HUES48 (cell line): ENCODE data around the gene MPL.
A peak's percentile ranks its signal among the peaks of the same experiment; 100 is the strongest.

Experiments used
- H3K27ac ChIP-seq: one replicate; pipeline ENCODE4 v1.7.0; 2013; ENCODE audit warnings: low read depth, low read length, inconsistent platforms
- H3K27me3 ChIP-seq: 2 replicates; pipeline ENCODE4 v1.6.1; 2013; ENCODE audit warnings: mild to moderate bottlenecking, low read length; ENCODE audit not compliant: control insufficient read depth, insufficient read depth
- H3K36me3 ChIP-seq: 2 replicates; pipeline ENCODE4 v1.6.1; 2013; ENCODE audit warnings: low read length; ENCODE audit not compliant: control insufficient read depth, insufficient read depth
- H3K4me1 ChIP-seq: 2 replicates; pipeline ENCODE4 v1.6.1; 2013; ENCODE audit warnings: mild to moderate bottlenecking, low read length; ENCODE audit not compliant: control insufficient read depth, insufficient read depth
- H3K4me3 ChIP-seq: 2 replicates; pipeline ENCODE4 v1.5.1; 2013; ENCODE audit warnings: mild to moderate bottlenecking, low read depth, low read length
- H3K9ac ChIP-seq: 2 replicates; pipeline ENCODE4 v1.6.1; 2013; ENCODE audit warnings: mild to moderate bottlenecking, low read depth, low read length, moderate library complexity
- H3K9me3 ChIP-seq: 2 replicates; pipeline ENCODE4 v1.6.1; 2013; ENCODE audit warnings: low read length; ENCODE audit not compliant: control insufficient read depth, insufficient read depth

Gene MPL

DNA sequence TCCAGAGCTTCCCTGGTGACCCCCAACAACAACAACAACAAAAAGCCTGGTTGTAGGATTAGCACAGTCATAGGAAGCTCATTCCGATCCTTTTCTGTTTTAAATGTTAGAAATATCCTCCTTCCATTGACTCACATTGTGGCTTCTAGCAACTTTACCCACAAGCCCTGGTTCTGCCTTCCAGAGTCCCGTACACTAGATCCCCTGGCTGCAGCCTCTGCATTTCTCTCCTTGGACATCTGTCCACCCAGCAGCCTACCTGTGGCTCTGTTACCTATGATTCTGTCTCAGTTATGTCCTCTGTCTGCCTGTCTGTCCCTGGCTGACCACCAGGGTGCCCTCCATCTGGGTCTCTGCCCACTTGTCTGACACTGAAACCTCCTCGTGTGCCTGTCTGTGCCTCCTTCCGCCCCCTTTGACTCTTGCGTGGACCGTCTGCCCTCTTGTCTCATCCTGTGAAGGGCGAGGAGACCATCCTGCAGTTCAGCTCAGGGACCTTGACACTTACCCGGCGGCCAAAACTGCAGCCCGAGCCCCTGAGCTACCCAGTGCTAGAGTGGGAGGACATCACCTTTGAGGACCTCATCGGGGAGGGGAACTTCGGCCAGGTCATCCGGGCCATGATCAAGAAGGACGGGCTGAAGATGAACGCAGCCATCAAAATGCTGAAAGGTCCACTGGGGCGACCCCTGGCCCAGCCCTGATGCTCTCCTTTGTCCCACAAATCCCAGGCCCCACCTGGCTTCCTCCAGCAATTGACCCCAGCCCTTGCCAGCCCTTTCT, 20.7 kb upstream of the MPL start:
- Histone ChIP-seq H3K9ac (no peak overlapping the region), H3K27me3 (no peaks in the 10 kb centered on the region), H3K4me3 (no peak overlapping the region), H3K36me3 (no peaks in the 10 kb centered on the region), H3K9me3 (no peaks in the 10 kb centered on the region), H3K4me1 (no peaks in the 10 kb centered on the region), H3K27ac (no peak overlapping the region)

DNA sequence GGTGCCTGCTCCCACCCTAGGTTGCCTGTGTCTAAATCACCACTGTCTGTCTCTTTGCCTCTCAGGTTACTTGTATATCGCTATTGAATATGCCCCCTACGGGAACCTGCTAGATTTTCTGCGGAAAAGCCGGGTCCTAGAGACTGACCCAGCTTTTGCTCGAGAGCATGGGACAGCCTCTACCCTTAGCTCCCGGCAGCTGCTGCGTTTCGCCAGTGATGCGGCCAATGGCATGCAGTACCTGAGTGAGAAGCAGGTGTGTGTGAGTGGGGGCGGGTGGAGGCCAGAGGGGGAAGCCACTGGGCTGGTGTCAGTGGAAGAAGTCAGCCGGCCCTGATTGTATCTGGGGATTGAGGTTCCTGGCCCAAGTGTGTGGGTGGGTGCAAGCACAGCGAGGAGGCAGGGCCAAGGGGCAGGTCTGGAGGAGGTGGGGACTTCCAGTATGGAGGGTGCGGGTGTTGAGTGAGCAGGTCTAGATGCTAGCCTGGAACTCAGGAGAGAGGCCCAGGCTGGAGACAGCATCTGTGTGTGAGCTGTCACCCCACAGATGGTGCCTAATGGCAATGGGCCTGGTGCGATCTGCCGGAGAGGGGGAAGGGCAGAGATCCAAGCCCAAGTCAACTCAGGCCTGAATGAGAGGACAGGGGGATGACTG, 19.7 kb upstream of the MPL start:
- Histone ChIP-seq H3K4me3 (no peak overlapping the region), H3K9me3 (no peaks in the 10 kb centered on the region), H3K9ac (no peak overlapping the region)

DNA sequence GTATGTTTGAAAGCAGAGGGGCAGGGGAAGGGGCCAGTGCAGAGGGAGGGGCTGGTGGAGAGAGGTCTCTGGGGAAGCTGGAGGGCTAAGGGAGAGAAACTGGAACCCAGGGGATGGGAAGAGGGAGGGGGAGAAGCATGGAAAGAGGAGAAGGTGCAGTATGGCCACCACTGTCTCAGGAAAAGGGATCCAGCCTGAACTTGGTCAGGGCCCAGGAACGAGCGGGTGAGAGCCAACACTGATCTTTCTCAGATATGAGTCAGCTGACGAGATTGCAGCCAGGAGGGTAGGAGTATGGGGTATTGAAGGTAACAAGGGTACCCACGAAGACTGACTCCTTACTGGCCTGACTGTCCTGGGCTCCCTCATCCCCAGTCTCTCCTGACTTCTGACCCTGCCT, 18.8 kb upstream of the MPL start:
- H3K27me3 ChIP-seq, result no peaks in the 10 kb centered on the region
- no peak overlapping the region for H3K9ac ChIP-seq
- H3K4me1 ChIP-seq, result no peaks in the 10 kb centered on the region
- H3K4me3 ChIP-seq, result no peak overlapping the region
- no peaks in the 10 kb centered on the region for H3K9me3 ChIP-seq
- H3K27ac ChIP-seq, result no peak overlapping the region
- no peaks in the 10 kb centered on the region for H3K36me3 ChIP-seq

More for the DNA sequence above, 19.7 kb upstream of the MPL start:
- Histone ChIP-seq H3K27ac (no peak overlapping the region), H3K27me3 (no peaks in the 10 kb centered on the region), H3K36me3 (no peaks in the 10 kb centered on the region), H3K4me1 (no peaks in the 10 kb centered on the region)

DNA sequence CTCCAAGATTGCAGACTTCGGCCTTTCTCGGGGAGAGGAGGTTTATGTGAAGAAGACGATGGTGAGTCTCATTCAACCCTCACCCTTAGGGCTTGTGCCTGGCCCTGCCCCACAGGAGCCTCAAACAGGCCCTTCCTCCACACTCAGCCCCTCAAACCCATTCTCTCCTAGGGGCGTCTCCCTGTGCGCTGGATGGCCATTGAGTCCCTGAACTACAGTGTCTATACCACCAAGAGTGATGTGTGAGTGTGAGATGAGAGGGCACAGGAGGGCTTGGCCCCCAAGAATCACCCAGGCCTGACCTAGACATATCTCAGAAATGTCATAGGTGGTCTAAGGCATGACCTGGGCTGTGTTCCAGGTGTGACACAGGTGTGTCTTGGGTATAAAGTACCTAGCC, 18.3 kb upstream of the MPL start:
- Histone ChIP-seq H3K27me3 (no peaks in the 10 kb centered on the region), H3K9me3 (no peaks in the 10 kb centered on the region), H3K27ac (no peak overlapping the region), H3K9ac (no peak overlapping the region), H3K36me3 (no peaks in the 10 kb centered on the region), H3K4me3 (no peak overlapping the region), H3K4me1 (0 out of 2 replicates have a peak, but pooled peaks cover under 1% of the 10 kb centered on the region)

DNA sequence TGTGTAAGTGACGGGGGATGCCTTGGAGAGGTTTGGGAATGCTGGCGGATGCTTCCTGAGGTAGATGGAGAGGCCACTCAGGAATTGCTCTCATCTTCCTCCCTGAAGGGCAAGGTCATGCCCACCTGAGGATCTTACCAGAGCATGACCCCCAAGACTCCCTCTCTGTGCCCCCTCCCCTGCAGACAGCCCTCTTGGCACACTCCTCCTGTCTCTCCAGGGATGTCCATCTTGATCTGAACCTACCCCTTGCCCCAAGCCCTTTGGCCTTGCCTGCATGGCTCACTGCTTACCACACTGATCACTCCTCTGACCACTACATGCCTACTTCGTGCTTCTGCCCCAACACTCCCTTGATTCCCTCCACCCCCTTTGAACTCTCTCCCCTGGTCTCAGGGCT, 17.9 kb upstream of the MPL start:
- Histone ChIP-seq H3K36me3 (no peaks in the 10 kb centered on the region), H3K9me3 (no peaks in the 10 kb centered on the region), H3K4me1 (0 out of 2 replicates have a peak, but pooled peaks cover 5% of the 10 kb centered on the region), H3K27ac (no peak overlapping the region), H3K4me3 (no peak overlapping the region), H3K27me3 (no peaks in the 10 kb centered on the region), H3K9ac (no peak overlapping the region)

DNA sequence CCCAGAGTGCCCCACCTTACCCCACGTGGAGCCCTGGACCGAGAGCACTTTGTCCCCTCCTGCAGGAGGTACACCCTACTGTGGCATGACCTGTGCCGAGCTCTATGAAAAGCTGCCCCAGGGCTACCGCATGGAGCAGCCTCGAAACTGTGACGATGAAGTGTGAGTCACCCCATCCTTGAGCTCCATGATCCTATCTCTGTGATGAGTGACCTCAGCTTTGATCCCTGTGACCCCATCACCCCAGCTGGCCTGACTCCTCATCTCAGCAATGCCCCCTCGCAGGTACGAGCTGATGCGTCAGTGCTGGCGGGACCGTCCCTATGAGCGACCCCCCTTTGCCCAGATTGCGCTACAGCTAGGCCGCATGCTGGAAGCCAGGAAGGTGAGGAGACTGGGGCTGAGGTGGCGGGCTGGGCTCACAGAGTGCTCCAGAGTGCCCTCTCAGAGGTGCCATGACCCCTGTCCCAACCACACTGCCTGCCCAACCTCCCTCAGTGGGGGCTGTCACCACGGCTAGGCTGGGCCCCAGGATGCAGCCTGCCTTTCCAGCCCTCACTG, 16.2 kb upstream of the MPL start:
- no peak overlapping the region for H3K4me3 ChIP-seq
- H3K27me3 ChIP-seq, result no peaks in the 10 kb centered on the region
- no peaks in the 10 kb centered on the region; the same call in 1 of the 2 replicates for H3K9me3 ChIP-seq
- 0 out of 2 replicates have a peak, but pooled peaks cover 5% of the 10 kb centered on the region for H3K4me1 ChIP-seq
- H3K36me3 ChIP-seq, result no peaks in the 10 kb centered on the region
- H3K27ac ChIP-seq, result no peak overlapping the region
- H3K9ac ChIP-seq, result no peak overlapping the region

DNA sequence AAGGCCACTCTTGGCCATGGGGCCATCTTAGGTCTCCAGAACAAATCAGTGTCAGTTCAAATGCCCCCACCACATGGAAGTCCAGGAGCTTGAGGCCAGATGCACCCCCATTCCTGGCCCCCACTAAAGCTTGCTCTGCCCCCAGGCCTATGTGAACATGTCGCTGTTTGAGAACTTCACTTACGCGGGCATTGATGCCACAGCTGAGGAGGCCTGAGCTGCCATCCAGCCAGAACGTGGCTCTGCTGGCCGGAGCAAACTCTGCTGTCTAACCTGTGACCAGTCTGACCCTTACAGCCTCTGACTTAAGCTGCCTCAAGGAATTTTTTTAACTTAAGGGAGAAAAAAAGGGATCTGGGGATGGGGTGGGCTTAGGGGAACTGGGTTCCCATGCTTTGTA, 15.1 kb upstream of the MPL start:
- Histone ChIP-seq H3K9me3 (peaks cover under 1% of the 10 kb centered on the region), H3K27ac (no peak overlapping the region), H3K9ac (no peak overlapping the region), H3K36me3 (no peaks in the 10 kb centered on the region), H3K4me3 (no peak overlapping the region), H3K4me1 (0 out of 2 replicates have a peak, but pooled peaks cover 5% of the 10 kb centered on the region), H3K27me3 (no peaks in the 10 kb centered on the region)

DNA sequence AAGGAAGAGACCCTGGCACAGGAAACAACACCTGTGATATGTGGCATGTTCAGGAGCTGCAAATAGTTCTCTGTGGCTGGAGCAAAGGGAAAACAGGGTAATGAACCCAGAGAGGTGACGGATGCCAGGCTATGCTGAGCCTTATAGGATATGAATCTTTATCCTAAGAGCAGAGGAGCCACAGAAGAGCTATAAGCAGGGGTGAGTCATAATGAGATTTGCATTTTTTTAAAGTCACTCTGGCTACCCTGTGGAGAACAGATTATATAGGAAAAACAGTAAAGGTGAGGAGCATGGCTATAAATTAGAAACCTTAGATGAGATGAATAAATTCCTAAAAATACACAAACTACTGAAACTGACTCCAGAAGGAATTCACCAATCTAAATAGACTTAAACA, 12.8 kb upstream of the MPL start:
- Histone ChIP-seq H3K27ac (peak overlapping the region; percentile 51), H3K4me3 (no peak overlapping the region), H3K36me3 (no peaks in the 10 kb centered on the region), H3K4me1 (peaks cover 7% of the 10 kb centered on the region; the same call in 1 of the 2 replicates), H3K9me3 (peaks cover 5% of the 10 kb centered on the region), H3K27me3 (no peaks in the 10 kb centered on the region), H3K9ac (no peak overlapping the region)

DNA sequence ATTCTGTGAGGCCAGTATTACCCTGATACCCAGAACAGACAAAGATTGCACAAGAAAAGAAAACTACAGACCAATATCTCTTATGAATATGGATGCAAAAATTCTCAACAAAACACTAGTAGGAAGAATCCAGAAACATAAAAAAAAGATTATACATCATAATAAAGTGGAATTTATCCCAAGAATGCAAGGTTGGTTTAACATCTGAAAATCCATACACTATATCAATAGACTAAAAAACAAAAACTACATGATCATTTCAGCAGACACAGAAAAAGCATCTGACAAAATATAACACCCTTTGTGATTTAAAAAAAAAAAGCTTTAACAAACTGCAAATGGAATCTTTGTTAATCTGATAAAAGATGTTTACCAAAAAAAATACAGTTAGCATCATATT, 12.2 kb upstream of the MPL start:
- Histone ChIP-seq H3K9ac (no peak overlapping the region), H3K9me3 (peaks cover 5% of the 10 kb centered on the region), H3K4me1 (peaks cover 12% of the 10 kb centered on the region; the same call in 1 of the 2 replicates), H3K36me3 (no peaks in the 10 kb centered on the region), H3K27ac (no peak overlapping the region), H3K27me3 (no peaks in the 10 kb centered on the region), H3K4me3 (no peak overlapping the region)

DNA sequence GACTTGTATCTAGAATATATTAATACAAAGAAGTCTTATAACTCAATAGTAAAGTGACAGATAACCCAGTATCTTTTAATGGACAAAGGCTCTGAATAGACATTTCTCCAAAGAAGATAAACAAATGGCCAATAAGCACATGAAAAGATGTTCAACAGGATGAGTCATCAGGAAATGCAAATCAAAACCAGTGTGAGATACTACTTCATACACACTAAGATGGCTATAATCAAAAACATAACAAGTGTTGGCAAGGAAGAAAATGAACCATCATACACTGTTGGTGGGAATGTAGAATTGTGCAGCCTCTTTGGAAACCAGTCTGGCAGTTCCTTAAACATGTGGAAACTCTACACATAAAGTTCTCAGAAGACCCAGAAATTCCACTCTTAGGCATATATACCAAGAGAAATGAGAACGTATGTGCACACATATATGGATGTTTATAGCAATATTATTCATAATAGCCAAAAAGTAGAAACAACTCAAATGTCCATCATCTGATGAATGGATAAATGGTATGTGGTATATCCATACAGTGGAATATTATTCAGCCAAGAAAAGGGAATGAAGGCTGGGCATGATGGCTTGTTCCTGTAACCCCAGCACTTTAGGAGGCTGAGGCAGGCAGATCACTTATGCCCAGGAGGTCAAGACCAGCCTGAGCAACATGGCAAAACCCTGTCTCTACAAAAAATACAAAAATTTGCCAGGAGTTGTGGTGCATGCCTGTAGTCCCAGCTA, 9.9 kb upstream of the MPL start:
- peaks cover 5% of the 10 kb centered on the region for H3K9me3 ChIP-seq
- no peak overlapping the region for H3K9ac ChIP-seq
- peaks cover 16% of the 10 kb centered on the region; the same call in 1 of the 2 replicates for H3K4me1 ChIP-seq
- no peak overlapping the region for H3K27ac ChIP-seq
- no peaks in the 10 kb centered on the region for H3K27me3 ChIP-seq
- H3K36me3 ChIP-seq, result no peaks in the 10 kb centered on the region
- no peak overlapping the region for H3K4me3 ChIP-seq
